HG03108 (cell line): ENCODE measurements around the gene SCT.

Experiments used
- ATAC-seq: cut with Tn5 transposase; IDR thresholded peaks from one replicate; pipeline ENCODE4 v1.9.1; 2021; ENCODE audit warnings: moderate library complexity; ENCODE audit not compliant: unreplicated experiment

The SCT gene

DNA sequence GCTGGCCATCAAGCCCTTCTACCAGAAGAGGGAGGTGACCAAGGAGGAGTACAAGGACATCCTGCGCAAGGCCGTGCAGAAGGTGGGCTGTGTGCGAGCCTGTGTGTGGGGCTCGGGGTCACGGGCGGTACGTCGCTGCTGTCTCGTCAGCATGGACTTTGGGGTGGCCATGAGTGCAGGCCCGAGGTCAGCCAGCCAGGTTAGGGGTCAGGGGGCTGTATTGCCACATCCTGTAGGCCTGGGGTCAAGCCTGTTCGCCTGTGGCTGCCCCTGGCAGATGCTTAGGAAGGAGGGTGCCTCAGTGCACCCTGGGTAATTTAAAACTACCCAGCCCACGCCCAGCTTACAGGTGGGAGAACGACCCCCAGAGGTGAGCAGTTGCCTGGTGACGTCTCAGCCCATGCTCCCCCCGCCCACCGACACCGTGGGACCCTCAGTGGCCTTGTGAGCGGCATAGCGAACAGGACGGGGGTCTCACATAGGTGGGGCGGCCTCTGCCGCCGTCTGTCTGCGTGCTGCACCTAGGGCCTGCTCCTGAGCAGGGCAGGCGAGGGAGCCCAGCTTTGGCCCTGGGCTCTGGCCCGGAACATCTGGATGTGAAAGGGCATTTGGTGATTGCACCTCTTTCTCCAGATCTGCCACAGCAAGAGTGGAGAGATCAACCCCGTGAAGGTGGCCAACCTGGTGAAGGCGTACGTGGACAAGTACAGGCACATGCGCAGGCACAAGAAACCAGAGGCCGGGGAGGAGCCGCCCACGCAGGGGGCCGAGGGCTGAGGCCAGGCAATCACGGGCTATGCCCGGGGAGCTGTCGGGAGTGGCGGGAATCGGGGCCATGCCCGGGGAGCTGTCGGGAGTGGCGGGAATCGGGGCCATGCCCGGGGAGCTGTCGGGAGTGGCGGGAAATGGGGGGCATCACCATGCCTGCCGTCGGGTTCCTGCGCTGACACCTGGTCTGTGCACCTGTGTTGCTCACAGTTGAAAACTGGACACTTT lies 15.7 kb downstream of the SCT start:
- ATAC-seq, result no peak

DNA sequence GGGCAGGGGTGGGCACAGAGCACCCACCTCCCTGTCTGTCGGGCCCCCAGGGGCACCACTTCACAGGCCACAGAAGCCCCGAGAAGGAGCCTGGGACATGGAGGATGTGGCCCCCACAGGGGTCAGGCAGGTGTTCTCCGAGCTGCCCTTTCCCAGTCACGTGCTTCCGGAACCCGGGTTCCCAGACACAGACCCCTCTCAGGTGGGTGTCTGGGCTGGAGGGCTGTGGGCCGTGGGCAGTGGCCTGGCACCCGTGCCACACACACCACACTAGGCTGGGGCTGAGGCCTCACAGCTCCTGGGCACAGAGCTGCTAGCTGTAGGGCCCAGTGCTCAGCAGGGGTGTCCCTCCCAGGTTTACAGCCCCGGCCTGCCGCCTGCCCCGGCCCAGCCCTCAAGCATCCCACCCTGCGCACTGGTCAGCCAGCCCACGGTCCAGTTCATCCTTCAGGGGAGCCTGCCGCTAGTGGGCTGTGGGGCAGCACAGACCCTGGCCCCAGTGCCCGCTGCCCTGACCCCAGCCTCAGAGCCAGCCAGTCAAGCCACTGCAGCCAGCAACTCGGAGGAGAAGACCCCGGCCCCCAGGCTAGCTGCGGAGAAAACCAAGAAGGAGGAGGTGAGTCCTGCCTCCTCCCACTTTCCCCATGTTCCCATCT lies 16.7 kb downstream of the SCT start:
- ATAC-seq, result no peak

DNA sequence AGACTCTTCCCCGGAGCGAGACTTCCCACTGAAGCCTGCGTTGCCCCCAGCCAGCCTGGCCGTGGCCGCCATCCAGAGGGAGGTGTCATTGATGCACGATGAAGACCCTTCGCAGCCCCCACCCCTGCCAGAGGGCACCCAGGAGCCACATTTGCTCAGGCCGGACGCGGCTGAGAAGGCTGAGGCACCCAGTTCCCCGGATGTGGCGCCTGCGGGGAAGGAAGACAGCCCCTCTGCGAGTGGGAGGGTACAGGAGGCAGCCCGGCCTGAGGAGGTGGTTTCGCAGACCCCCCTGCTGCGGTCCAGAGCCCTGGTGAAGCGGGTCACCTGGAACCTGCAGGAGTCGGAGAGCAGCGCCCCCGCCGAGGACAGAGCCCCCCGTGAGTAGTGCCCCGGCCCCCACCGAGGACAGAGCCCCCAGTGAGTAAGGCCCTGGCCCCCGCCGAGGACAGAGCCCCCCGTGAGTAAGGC lies 17.6 kb downstream of the SCT start:
- no peak for ATAC-seq

DNA sequence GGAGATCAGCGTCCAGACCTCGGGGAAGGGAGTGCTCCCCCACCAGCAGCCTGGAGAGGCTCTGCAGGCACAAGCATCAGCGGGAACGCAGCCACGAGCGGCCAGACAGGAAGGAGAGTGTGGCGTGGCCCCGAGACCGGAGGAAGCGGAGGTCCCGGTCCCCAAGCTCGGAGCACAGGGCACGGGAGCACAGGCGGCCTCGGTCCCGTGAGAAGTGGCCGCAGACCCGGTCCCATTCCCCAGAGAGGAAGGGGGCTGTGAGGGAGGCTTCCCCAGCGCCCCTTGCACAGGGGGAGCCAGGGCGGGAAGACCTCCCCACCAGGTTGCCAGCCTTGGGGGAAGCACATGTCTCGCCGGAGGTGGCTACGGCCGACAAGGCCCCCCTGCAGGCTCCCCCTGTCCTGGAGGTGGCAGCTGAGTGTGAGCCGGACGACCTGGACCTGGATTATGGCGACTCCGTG lies 18.2 kb downstream of the SCT start:
- ATAC-seq, result no peak

DNA sequence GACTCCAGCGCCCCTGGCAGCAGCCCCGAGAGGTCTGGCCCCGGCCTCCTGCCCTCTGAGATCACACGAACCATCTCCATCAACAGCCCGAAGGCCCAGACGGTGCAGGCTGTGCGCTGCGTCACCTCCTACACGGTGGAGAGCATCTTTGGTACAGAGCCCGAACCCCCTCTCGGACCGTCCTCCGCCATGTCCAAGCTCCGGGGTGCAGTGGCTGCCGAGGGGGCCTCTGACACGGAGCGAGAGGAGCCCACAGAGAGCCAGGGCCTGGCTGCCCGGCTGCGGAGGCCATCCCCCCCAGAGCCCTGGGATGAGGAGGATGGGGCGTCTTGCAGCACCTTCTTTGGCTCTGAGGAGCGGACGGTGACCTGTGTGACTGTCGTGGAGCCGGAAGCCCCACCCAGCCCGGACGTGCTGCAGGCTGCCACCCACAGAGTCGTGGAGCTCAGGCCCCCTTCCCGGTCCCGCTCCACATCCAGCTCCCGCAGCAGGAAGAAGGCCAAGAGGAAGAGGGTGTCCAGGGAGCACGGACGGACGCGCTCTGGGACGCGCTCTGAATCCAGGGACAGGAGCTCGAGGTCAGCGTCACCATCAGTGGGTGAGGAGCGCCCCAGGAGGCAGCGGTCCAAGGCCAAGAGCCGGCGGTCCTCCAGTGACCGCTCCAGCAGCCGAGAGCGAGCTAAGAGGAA lies 18.9 kb downstream of the SCT start:
- ATAC-seq, result no peak

DNA sequence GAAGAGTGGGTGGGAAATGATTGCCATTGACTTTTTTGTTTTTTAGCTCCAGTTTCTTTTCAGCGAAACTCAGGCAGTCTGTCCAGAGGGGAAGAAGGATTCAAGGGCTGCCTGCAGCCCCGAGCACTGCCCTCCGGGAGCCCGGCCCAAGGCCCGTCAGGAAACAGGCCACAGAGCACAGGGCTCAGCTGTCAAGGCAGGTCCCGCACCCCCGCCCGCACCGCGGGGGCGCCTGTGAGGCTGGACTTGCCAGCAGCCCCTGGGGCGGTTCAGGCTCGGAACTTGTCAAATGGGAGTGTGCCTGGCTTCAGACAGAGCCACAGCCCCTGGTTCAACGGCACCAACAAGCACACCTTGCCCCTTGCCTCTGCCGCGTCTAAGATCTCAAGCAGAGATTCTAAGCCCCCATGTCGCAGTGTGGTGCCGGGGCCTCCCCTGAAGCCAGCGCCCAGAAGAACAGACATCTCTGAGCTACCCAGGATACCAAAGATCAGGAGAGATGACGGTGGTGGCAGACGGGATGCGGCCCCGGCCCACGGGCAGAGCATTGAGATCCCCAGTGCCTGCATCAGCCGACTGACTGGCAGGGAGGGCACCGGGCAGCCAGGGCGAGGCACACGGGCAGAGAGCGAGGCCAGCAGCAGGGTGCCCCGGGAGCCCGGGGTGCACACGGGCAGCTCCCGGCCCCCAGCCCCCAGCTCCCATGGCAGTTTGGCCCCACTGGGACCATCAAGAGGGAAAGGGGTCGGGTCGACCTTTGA lies 19.8 kb downstream of the SCT start:
- ATAC-seq, result no peak

DNA sequence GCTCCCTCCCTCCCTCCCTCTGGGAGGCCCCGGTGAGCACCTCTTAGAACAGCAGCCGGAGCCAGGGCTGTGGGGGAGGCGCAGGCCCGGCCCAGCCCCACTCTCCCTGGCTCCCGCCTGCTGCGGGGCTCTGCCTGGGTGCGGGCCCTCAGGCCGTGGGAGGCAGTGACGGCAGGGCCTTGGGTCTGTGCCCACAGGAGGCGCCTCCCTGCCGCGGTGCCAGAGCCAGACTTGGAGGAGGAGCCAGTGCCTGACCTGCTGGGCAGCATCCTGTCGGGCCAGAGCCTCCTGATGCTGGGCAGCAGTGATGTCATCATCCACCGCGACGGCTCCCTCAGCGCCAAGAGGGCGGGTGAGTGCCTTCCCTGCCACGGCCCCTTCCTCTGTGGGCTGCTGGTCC lies 20.7 kb downstream of the SCT start:
- no peak for ATAC-seq

DNA sequence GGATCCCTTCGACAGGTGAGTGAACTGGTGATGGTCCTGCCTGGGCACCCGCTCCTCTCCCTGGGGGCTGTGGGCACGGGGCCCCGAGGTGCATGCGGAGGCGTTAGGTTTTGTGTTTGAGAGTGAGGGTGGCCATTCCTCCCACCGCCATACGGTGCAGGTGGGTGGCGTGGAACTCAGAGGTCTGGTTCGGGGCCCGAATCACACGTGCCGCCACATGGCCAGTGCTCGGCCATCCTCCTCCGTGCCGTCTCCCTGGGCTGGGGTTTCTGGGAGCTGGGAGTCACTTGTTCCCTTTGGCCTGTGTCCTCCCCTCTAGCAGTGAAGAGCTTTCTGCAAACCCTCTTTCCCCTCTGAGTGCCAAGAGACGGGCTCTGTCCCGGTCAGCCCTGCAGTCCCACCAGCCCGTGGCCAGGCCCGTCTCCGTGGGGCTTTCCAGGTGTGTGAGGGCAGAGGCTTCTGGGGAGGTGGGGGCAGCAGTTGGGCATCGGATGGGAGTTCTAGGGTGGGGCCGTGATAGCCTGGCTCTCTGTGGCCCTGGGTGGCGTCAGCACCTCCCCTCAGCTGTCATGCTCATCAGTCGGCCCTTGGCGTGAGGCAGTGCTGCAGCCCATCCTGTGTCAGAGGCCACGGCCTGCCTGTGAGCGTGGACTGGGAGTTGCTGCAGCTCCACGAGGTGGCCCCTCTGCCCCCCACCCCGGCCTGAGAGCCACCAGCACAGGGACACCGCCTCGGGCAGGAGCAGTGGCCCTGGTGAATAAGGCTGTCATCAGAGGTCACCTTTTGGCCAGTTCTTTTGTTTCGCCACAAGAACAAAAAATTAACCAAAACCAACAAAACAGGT lies 21.5 kb downstream of the SCT start:
- no peak for ATAC-seq

DNA sequence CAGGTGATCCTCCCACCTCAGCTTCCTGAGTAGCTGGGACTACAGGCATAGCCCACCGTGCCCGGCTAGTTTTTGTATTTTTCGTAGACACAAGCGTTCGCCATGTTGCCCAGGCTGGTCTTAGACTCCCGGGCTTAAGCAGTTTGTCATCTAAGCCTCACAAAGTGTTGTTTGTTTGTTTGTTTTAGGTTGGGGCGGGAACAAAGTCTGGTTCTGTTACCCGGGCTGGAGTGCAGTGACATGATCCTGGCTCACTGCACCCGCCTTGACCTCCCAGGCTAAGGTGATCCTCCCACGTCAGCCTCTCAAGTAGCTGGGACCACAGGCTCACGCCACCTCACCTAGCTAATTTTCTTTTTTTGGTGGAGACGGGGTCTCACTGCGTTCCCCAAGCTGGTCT lies 23.8 kb downstream of the SCT start:
- ATAC-seq, result no peak

DNA sequence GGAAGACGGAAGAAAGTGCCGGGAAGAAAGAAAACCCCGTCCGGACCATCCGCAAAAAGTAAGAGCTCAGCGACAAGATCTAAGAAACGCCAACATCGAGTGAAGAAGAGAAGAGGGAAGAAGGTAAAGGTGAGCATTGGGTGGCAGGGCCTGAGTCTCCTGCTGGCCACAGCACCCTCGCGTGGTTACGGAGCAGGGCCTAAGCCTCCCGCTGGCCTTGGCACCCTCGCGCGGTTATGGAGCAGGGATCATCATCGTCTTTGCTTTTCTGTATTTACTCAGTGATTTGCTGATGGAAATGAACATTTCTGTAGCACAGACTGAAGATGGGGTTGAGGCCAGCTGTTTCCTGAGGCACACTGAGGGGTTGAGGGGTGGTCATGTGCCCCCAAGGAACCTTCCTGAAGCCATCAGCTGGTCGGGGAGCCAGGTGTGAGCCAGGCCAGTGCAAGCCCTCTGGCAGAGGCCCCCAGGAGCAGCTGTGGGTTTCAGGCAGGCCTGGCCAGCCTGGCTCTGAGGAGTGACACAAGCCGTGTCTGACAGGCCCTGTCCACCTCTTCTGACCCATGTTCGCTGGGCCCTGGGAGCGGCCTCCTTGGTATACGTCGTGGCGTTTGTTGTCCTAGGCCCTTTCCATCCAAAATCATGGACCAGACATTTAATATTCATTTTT lies 25.3 kb downstream of the SCT start:
- ATAC-seq, result no peak

DNA sequence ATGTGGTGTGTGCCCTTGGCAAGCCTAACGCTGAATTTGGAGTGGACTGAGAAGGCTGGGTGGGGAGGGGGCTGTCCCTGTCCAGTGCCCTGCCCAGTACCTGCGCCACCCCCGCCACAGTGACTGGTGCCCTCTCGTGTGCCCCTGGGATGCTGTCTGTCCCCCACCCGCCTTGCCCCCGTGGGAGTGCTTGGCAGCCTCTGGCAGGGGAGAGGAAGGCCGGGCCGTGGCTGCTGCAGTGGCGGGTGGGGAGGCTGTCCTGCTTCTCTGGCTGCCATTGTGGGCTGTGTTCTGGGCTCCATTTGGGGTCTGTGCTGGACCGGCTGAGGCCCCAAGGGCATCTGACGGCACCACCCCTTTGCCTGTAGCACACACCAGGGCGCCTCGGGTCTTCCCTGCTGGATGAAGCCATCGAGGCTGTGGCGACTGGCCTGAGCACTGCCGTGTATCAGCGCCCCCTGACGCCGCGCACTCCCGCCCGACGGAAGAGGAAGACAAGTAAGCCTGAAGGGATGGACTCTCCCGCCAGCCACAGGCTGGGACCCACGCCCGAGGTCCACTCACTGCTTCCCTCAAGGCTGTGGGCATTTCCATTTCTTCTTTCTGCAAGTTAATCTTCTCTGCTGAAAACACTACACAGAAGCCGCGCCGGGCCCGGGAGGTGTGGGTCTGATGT lies 28.8 kb downstream of the SCT start:
- ATAC-seq, result no peak

DNA sequence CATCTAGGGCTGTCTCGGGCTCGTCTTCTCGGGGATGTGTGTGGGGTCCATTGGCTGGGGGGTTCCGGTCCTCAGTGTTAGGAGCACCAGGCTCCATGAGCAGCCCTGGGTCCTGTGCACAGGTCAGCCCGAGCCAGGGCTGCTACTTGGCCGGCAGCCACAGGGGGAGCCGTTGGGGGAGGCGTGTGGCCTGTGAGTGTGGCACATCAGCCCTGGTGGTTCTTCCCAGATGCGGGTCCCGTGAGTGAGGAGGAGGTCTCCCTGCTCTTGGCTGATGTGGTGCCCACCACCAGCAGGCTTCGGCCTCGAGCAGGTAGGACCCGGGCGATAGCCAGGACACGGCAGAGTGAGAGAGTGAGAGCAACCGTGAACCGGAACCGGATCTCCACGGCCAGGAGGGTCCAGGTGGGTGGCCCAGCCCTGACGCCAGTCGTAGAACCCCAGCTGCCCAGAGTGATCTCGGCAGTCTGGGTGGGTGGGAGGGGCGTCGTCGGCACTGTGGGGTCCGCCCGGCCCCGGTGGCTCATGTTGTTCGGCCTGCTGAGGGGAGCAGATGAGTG lies 29.7 kb downstream of the SCT start:
- ATAC-seq, result no peak

DNA sequence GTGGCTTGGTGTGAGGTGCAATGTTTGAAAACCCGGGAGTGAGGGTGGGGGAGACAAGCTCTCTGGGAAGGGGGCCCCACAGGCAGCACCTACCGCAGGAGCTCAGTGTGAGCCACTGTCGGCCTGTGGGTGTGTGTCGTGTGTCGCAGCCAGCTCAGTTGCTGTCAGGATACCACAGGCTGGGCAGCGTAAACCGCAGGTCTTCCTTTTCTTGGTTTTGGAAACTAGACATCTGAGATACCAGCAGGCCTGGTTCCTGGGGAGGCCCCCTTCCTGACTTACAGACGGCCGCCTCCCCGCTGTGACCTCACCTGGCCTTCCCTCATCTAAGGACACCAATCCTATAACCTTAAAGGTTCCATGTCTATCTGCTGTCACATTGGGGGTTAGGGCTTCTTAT lies 30.6 kb downstream of the SCT start:
- no peak for ATAC-seq

DNA sequence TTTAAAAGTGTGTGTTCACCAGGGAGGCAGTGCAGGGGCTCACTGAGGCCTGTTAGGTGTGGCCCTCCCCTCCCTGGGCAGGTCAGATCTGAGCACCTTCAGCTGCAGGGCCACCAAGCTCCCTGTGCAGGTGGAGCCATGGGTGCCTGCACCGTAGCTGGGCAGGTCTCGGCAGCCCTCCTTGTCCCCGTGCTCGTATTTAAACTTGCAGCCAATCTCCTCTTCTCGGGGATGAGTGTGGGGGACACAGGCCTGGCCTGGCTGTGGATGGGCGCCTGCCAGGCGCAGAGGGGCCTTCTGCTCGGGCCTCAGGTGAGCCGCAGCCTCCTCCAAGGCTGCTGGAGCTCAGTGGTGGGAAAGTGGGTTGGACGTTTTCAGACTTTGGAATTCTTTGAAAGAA lies 31.6 kb downstream of the SCT start:
- ATAC-seq, result no peak

DNA sequence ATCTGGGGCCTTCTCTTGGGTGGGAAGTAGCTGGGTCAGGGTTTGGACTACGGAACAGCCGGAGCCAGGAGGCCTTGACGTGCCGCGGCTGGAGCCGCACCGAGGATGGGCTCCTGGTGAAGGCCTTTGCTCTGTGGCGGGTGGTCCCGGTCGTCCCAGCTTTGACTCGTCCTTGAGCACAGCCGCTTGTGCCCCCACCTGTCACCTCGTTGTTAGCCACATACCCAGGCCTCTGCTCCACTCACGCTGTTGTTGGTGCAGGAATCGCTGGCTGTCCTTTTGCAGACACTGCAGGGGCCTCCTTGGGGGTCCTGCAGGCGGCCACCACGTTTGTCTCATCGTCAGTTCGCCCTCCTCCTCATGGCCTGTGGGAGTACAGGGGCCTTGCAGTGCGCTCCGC lies 33.6 kb downstream of the SCT start:
- no peak for ATAC-seq

DNA sequence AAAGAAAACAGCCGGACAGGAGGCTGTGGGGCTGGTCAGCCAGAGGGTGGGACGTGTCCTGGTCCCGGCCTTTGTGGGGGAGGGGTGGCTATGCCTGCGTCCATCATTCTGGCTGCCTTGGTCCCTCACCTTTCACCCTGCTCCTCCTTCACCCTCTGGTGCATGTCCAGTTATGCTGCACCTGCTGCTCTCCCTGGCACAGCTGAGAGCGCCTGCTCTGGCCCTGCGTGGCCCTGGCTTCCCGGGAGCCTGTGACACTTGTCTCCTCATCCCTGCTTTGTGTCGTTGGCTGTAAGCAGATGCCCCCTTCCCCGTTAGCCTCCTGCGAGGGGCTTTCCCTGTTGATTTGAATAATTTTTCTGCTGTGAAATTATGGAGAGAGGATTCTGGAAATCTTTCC lies 34.1 kb downstream of the SCT start:
- ATAC-seq, result no peak

DNA sequence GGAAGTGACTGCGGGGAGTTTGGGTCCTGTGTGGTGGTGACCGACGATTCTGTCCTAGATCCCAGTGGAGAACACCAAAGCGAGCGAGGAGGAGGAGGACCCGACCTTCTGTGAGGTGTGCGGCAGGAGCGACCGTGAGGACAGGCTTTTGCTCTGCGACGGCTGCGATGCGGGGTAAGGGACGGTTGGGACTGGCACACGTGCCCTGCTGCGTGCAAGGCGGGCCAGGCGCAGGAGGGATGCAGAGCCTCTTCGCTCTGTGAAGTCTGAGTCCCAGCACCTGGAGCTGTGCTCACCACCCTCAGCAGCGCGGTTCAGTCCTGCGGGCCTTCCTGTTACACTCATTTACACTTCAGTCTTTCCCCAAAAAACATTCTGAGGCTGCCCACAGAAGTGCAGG lies 34.5 kb downstream of the SCT start:
- ATAC-seq, result no peak

DNA sequence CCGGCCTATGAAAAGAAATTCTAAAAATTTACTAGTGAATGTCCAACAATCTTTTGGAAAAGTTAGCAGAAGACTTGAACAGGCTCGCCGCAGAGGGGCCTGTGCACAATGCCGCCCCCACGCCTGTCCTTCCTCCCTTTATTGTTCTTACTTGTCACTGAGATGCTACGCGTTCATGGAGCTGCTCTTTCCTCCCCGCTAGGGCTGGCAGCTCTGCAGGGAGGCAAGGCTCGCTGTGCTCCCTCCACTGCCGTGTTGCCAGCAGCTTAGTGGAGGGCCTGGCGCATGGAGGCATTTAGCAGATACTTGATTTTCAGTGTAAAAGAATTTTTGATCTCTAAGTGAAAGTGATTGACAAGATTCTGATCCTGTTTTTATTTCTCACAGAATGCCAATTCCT lies 36.0 kb downstream of the SCT start:
- no peak for ATAC-seq
